K562 (cell line): ENCODE measurements around the gene SST. TPM values are rescaled to one million over a fixed set of nuclear protein-coding genes. Genes with fewer than 3 reads are reported as not detected.

Experiments used
- CHAMP1 ChIP-seq: fragments of 450-650 bp; IDR thresholded peaks from 2 replicates; pipeline ENCODE4 v1.6.1; 2016; ENCODE audit warnings: mild to moderate bottlenecking
- CXXC5 ChIP-seq: fragments of 250-450 bp; sonication (Bioruptor Pico); IDR thresholded peaks from 2 replicates; pipeline ENCODE4 v1.8.0; 2022; ENCODE audit warnings: inconsistent platforms, mild to moderate bottlenecking, moderate library complexity
- JUND ChIP-seq, 2 experiments: IDR thresholded peaks; 2 replicates in 1 of 2; 3 replicates in 1 of 2; pipeline ENCODE4 v1.6.1; 2011; ENCODE audit warnings: borderline replicate concordance in 2 of 2, low read depth in 2 of 2, low read length in 2 of 2, improper control_type of control experiment in 1 of 2, missing biosample characterization in 1 of 2, missing genetic modification characterization in 1 of 2, missing genetic modification reagents in 1 of 2
- NFRKB ChIP-seq: fragments of 450-650 bp; IDR thresholded peaks from 2 replicates; pipeline ENCODE4 v1.6.1; 2016; ENCODE audit warnings: low read depth
- NR2F6 ChIP-seq: fragments of 450-650 bp; formaldehyde crosslinking; IDR thresholded peaks from 2 replicates; pipeline ENCODE4 v1.4.0; 2020; ENCODE audit warnings: mild to moderate bottlenecking
- PHB2 ChIP-seq: fragments of 450-650 bp; IDR thresholded peaks from 2 replicates; pipeline ENCODE4 v1.6.1; 2017; ENCODE audit warnings: low read depth
- RCOR1 ChIP-seq, 2 experiments: IDR thresholded peaks; 2 replicates each; pipeline ENCODE4 v1.6.1; 2012; ENCODE audit warnings: low read depth in 2 of 2, low read length in 2 of 2, borderline replicate concordance in 1 of 2, improper control_type of control experiment in 1 of 2
- SMARCE1 ChIP-seq: fragments of 450-650 bp; IDR thresholded peaks from 2 replicates; pipeline ENCODE4 v1.7.1; 2016; ENCODE audit warnings: mild to moderate bottlenecking
- SREBF2 ChIP-seq: sonication (generic); formaldehyde crosslinking; IDR thresholded peaks from 2 replicates; pipeline ENCODE4 v1.4.0; 2020; ENCODE audit warnings: mild to moderate bottlenecking, missing genetic modification reagents
- USF1 ChIP-seq: sonication (generic); formaldehyde crosslinking; IDR thresholded peaks from 2 replicates; pipeline ENCODE4 v1.9.0; 2022; ENCODE audit warnings: mild to moderate bottlenecking, missing genetic modification reagents
- ZNF407 ChIP-seq: fragments of 450-650 bp; IDR thresholded peaks from 2 replicates; pipeline ENCODE4 v1.6.1; 2016; ENCODE audit warnings: low read depth
- polyA plus RNA-seq, 8 experiments: library from polyadenylated mRNA; depleted of rRNA in 4 of 8; stranded (reverse) in 5 of 8; unstranded in 3 of 8; fragments of >200 nt; fragmentation: Nextera tagmentation in 2 of 8; fragmentation: Illumina TruSeq in 1 of 8; extraction: Ambion mirVana in 2 of 8; extraction: Trizol in 1 of 8; gene quantifications; 2 replicates each; pipeline versions ENCODE4 v1.2.1 to v1.2.3, GENCODE V29; 2011 to 2014; ENCODE audit warnings: inconsistent platforms in 1 of 8, missing spikeins in 1 of 8
- total RNA-seq, 7 experiments: library from RNA; depleted of rRNA in 6 of 7; stranded (reverse); fragments of >200 nt in 6 of 7; fragmentation: Illumina TruSeq in 2 of 7; extraction: Trizol in 2 of 7; gene quantifications; 2 replicates each; pipeline versions ENCODE4 v1.2.1 to v1.2.3, GENCODE V29; 2011 to 2021; ENCODE audit warnings: low replicate concordance in 1 of 7
- TF ChIP-seq, protein P1 (sequence below): sonication (generic); formaldehyde crosslinking; IDR thresholded peaks from 2 replicates; pipeline ENCODE4 v1.8.1; 2022; ENCODE audit warnings: missing genetic modification reagents
- TF ChIP-seq, protein P2 (sequence below): fragments of 450-650 bp; IDR thresholded peaks from 2 replicates; pipeline ENCODE4 v1.6.1; 2016

The SST gene
- total and polyA plus RNA-seq, 9 of the 15 experiments (the other 6 are each of a cell fraction or from before 2014, with no cell fraction given), result not detected

GRCh38 chr3:187669675-187670504, at the start of gene SST (continued):
- no peak for TF ChIP-seq ZNF407
- TF ChIP-seq PHB2, result no peak
- TF ChIP-seq NFRKB, result no peak
- no peak for TF ChIP-seq SREBF2
- TF ChIP-seq, protein P1, sequence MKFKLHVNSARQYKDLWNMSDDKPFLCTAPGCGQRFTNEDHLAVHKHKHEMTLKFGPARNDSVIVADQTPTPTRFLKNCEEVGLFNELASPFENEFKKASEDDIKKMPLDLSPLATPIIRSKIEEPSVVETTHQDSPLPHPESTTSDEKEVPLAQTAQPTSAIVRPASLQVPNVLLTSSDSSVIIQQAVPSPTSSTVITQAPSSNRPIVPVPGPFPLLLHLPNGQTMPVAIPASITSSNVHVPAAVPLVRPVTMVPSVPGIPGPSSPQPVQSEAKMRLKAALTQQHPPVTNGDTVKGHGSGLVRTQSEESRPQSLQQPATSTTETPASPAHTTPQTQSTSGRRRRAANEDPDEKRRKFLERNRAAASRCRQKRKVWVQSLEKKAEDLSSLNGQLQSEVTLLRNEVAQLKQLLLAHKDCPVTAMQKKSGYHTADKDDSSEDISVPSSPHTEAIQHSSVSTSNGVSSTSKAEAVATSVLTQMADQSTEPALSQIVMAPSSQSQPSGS, result no peak
- TF ChIP-seq USF1, result no peak
- TF ChIP-seq CXXC5 (CRISPR knock-in tag), result no peak
- TF ChIP-seq CHAMP1, result no peak
- TF ChIP-seq, protein P2, sequence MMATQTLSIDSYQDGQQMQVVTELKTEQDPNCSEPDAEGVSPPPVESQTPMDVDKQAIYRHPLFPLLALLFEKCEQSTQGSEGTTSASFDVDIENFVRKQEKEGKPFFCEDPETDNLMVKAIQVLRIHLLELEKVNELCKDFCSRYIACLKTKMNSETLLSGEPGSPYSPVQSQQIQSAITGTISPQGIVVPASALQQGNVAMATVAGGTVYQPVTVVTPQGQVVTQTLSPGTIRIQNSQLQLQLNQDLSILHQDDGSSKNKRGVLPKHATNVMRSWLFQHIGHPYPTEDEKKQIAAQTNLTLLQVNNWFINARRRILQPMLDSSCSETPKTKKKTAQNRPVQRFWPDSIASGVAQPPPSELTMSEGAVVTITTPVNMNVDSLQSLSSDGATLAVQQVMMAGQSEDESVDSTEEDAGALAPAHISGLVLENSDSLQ, result no peak
- no peak for TF ChIP-seq NR2F6 (CRISPR knock-in tag)
- TF ChIP-seq JUND (IDR thresholded peaks at IDR 0.05; ENCODE audit: borderline replicate concordance, low read depth, low read length), result no peak
- no peak for TF ChIP-seq JUND (tag; IDR thresholded peaks at IDR 0.05; ENCODE audit: borderline replicate concordance, low read depth, low read length)
- TF ChIP-seq RCOR1 (IDR thresholded peaks at IDR 0.05; ENCODE audit: borderline replicate concordance in 1 of 2, low read depth in 2 of 2, low read length in 2 of 2), result peak in 1 of 2 experiments; percentile 81; a peak in 2 of 4 replicates
- no peak for TF ChIP-seq SMARCE1
